GM23338 (cell line): ENCODE data around the gene GRIA1. TPM values are rescaled to one million over a fixed set of nuclear protein-coding genes. Genes with fewer than 3 reads are reported as not detected.

Source experiments
- ATAC-seq: fragments of 200-7000 bp; cut with Tn5 transposase; 3 replicates; pipeline ENCODE4 v1.9.1; 2020
- DNase-seq: peaks from one replicate; pipeline ENCODE4 v3.0.0-alpha.2; 2015; ENCODE audit warnings: low spot score
- H2AFZ ChIP-seq: fragments of 200-600 bp; sonication (generic); 2 replicates; pipeline ENCODE4 v1.8.0; 2016; ENCODE audit warnings: antibody characterized with exemption, mild to moderate bottlenecking, moderate library complexity
- H3F3A ChIP-seq: fragments of 200-600 bp; sonication (generic); replicated peaks from 2 replicates; pipeline ENCODE4 v1.8.0; 2017; ENCODE audit warnings: antibody characterized with exemption, mixed run types, low read depth
- H3K27ac ChIP-seq: fragments of 200-600 bp; sonication (generic); 2 replicates; pipeline ENCODE4 v1.6.1; 2016; ENCODE audit warnings: low read depth
- H3K27me3 ChIP-seq: fragments of 200-600 bp; sonication (generic); 2 replicates; pipeline ENCODE4 v1.8.0; 2016; ENCODE audit warnings: mild to moderate bottlenecking, mixed run types, moderate library complexity; ENCODE audit not compliant: insufficient read depth
- H3K36me3 ChIP-seq: fragments of 200-600 bp; sonication (generic); 2 replicates; pipeline ENCODE4 v1.8.0; 2016; ENCODE audit warnings: mild to moderate bottlenecking; ENCODE audit not compliant: insufficient read depth
- H3K4me1 ChIP-seq: fragments of 200-600 bp; sonication (generic); 2 replicates; pipeline ENCODE4 v1.8.0; 2016; ENCODE audit warnings: mild to moderate bottlenecking, moderate library complexity; ENCODE audit not compliant: insufficient read depth
- H3K4me2 ChIP-seq: fragments of 200-600 bp; sonication (generic); 2 replicates; pipeline ENCODE4 v1.7.1; 2017; ENCODE audit warnings: mixed run types
- H3K4me3 ChIP-seq: fragments of 200-600 bp; sonication (generic); 2 replicates; pipeline ENCODE4 v1.6.1; 2016; ENCODE audit warnings: mixed run types
- H3K79me2 ChIP-seq: fragments of 200-600 bp; sonication (generic); replicated peaks from 2 replicates; pipeline ENCODE4 v1.8.0; 2017; ENCODE audit warnings: mild to moderate bottlenecking; ENCODE audit not compliant: insufficient read depth
- H3K9me2 ChIP-seq: fragments of 200-600 bp; sonication (generic); 2 replicates; pipeline ENCODE4 v1.8.0; 2017; ENCODE audit not compliant: insufficient read depth
- H4K20me1 ChIP-seq: fragments of 200-600 bp; sonication (generic); replicated peaks from 2 replicates; pipeline ENCODE4 v1.8.0; 2017; ENCODE audit warnings: mild to moderate bottlenecking; ENCODE audit not compliant: insufficient read depth
- H3K27ac Mint-ChIP-seq: 2 replicates; pipeline ENCODE4 v1.8.0; 2020; ENCODE audit warnings: inconsistent platforms, mild to moderate bottlenecking, moderate library complexity, mixed read lengths
- H3K27me3 Mint-ChIP-seq: 3 replicates; pipeline ENCODE4 v1.8.0; 2022; ENCODE audit warnings: low read depth, mild to moderate bottlenecking, moderate library complexity, mixed read lengths, inconsistent platforms; ENCODE audit not compliant: insufficient read depth, poor library complexity
- H3K36me3 Mint-ChIP-seq: 3 replicates; pipeline ENCODE4 v1.8.0; 2021; ENCODE audit warnings: low read depth, mild to moderate bottlenecking, inconsistent platforms, moderate library complexity, mixed read lengths
- H3K4me1 Mint-ChIP-seq: 3 replicates; pipeline ENCODE4 v1.8.0; 2020; ENCODE audit warnings: mild to moderate bottlenecking, inconsistent platforms, mixed read lengths
- H3K4me3 Mint-ChIP-seq: 3 replicates; pipeline ENCODE4 v1.8.0; 2021; ENCODE audit warnings: moderate library complexity, mild to moderate bottlenecking, inconsistent platforms, mixed read lengths
- H3K9me3 Mint-ChIP-seq: 3 replicates; pipeline ENCODE4 v1.8.0; 2020; ENCODE audit warnings: moderate library complexity, mild to moderate bottlenecking, inconsistent platforms, mixed read lengths
- CREB1 ChIP-seq: fragments of 250-450 bp; sonication (Bioruptor Pico); IDR thresholded peaks from 2 replicates; pipeline ENCODE4 v1.5.0; 2020; ENCODE audit warnings: low read depth, mild to moderate bottlenecking, moderate library complexity
- CTCF ChIP-seq, 2 experiments: fragments of 200-600 bp in 1 of 2; sonication (generic) in 1 of 2; conservative IDR thresholded peaks; 2 replicates each; pipeline versions ENCODE4 v1.5.1 to v1.6.1; 2016 to 2017; ENCODE audit warnings: antibody characterized with exemption in 2 of 2, low read depth in 2 of 2, mild to moderate bottlenecking in 2 of 2, moderate library complexity in 1 of 2
- EZH2 ChIP-seq: fragments of 200-600 bp; sonication (generic); IDR thresholded peaks from one replicate; pipeline ENCODE4 v1.8.0; 2017; ENCODE audit warnings: antibody characterized with exemption, mild to moderate bottlenecking, low read depth; ENCODE audit not compliant: unreplicated experiment
- EZH2phosphoT487 ChIP-seq: fragments of 200-600 bp; sonication (generic); IDR thresholded peaks from one replicate; pipeline ENCODE4 v1.8.1; 2018; ENCODE audit warnings: antibody characterized with exemption; ENCODE audit not compliant: unreplicated experiment
- JUNB ChIP-seq: IDR thresholded peaks from one replicate; pipeline ENCODE4 v1.6.1; 2016; ENCODE audit warnings: antibody characterized with exemption; ENCODE audit not compliant: unreplicated experiment
- NANOG ChIP-seq: IDR thresholded peaks from 2 replicates; pipeline ENCODE4 v1.6.1; 2016; ENCODE audit warnings: antibody characterized with exemption, borderline replicate concordance
- POLR2AphosphoS5 ChIP-seq: IDR thresholded peaks from 2 replicates; pipeline ENCODE4 v1.6.1; 2016; ENCODE audit warnings: antibody characterized with exemption, low read depth
- STAT1 ChIP-seq: IDR thresholded peaks from one replicate; pipeline ENCODE4 v1.6.1; 2016; ENCODE audit warnings: antibody characterized with exemption; ENCODE audit not compliant: unreplicated experiment
- ZNF114 ChIP-seq: fragments of 250-450 bp; sonication (Bioruptor Pico); IDR thresholded peaks from 2 replicates; pipeline ENCODE4 v1.5.0; 2020; ENCODE audit warnings: mild to moderate bottlenecking, moderate library complexity
- ZNF331 ChIP-seq: fragments of 250-450 bp; sonication (Bioruptor Pico); IDR thresholded peaks from 2 replicates; pipeline ENCODE4 v1.5.0; 2020; ENCODE audit warnings: low read depth, mild to moderate bottlenecking, moderate library complexity
- ZNF462 ChIP-seq: fragments of 250-450 bp; sonication (Bioruptor Pico); IDR thresholded peaks from 2 replicates; pipeline ENCODE4 v1.5.0; 2020; ENCODE audit warnings: mild to moderate bottlenecking, moderate library complexity
- polyA plus RNA-seq: library from polyadenylated mRNA; unstranded; fragments of >200 nt; fragmentation: Nextera tagmentation; extraction: Ambion mirVana; gene quantifications from 2 replicates; pipeline ENCODE4 v1.2.1, GENCODE V29; 2016
- total RNA-seq: library from RNA; depleted of rRNA; stranded (reverse); fragments of >200 nt; shearing (Covaris generic); gene quantifications from 2 replicates; pipeline ENCODE4 v1.2.3, GENCODE V29; 2014
- TF ChIP-seq, protein P1 (sequence below): IDR thresholded peaks from one replicate; pipeline ENCODE4 v1.6.1; 2018; ENCODE audit warnings: antibody characterized with exemption; ENCODE audit not compliant: unreplicated experiment
- TF ChIP-seq, protein P2 (sequence below): IDR thresholded peaks from 2 replicates; pipeline ENCODE4 v1.6.1; 2016; ENCODE audit warnings: antibody characterized with exemption

Gene GRIA1
- total and polyA plus RNA-seq, 2 experiments from 2014 or later, result 1.0 to 1.7 TPM

- no peaks in the 10 kb centered on the region for H3K9me2 ChIP-seq
- H3K79me2 ChIP-seq, result no peaks in the 10 kb centered on the region
- H3K27me3 Mint-ChIP-seq, result no peaks in the 10 kb centered on the region
- no peak overlapping the region for H3K4me3 Mint-ChIP-seq
- H3K36me3 Mint-ChIP-seq, result no peaks in the 10 kb centered on the region
- H3K4me1 Mint-ChIP-seq, result peaks cover 9% of the 10 kb centered on the region
- no peak for ATAC-seq
- H4K20me1 ChIP-seq, result no peaks in the 10 kb centered on the region
- no peaks in the 10 kb centered on the region for H3K4me1 ChIP-seq
- TF ChIP-seq EZH2 (no peak), EZH2phosphoT487 (no peak), CTCF (conservative IDR thresholded peaks at IDR 0.05; ENCODE audit: low read depth in 2 of 2) (no peak), ZNF462 (no peak), ZNF331 (CRISPR knock-in tag) (no peak), NANOG (no peak), CREB1 (CRISPR knock-in tag) (no peak), JUNB (no peak), POLR2AphosphoS5 (no peak), ZNF114 (CRISPR knock-in tag) (no peak), STAT1 (no peak)
- TF ChIP-seq, protein P1, sequence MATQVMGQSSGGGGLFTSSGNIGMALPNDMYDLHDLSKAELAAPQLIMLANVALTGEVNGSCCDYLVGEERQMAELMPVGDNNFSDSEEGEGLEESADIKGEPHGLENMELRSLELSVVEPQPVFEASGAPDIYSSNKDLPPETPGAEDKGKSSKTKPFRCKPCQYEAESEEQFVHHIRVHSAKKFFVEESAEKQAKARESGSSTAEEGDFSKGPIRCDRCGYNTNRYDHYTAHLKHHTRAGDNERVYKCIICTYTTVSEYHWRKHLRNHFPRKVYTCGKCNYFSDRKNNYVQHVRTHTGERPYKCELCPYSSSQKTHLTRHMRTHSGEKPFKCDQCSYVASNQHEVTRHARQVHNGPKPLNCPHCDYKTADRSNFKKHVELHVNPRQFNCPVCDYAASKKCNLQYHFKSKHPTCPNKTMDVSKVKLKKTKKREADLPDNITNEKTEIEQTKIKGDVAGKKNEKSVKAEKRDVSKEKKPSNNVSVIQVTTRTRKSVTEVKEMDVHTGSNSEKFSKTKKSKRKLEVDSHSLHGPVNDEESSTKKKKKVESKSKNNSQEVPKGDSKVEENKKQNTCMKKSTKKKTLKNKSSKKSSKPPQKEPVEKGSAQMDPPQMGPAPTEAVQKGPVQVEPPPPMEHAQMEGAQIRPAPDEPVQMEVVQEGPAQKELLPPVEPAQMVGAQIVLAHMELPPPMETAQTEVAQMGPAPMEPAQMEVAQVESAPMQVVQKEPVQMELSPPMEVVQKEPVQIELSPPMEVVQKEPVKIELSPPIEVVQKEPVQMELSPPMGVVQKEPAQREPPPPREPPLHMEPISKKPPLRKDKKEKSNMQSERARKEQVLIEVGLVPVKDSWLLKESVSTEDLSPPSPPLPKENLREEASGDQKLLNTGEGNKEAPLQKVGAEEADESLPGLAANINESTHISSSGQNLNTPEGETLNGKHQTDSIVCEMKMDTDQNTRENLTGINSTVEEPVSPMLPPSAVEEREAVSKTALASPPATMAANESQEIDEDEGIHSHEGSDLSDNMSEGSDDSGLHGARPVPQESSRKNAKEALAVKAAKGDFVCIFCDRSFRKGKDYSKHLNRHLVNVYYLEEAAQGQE, result no peak
- TF ChIP-seq, protein P2, sequence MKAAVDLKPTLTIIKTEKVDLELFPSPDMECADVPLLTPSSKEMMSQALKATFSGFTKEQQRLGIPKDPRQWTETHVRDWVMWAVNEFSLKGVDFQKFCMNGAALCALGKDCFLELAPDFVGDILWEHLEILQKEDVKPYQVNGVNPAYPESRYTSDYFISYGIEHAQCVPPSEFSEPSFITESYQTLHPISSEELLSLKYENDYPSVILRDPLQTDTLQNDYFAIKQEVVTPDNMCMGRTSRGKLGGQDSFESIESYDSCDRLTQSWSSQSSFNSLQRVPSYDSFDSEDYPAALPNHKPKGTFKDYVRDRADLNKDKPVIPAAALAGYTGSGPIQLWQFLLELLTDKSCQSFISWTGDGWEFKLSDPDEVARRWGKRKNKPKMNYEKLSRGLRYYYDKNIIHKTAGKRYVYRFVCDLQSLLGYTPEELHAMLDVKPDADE, result no peak
- H3K27ac Mint-ChIP-seq, result no peak overlapping the region; the same call in 1 of the 2 replicates
- no peaks in the 10 kb centered on the region for H3K36me3 ChIP-seq
- no peak overlapping the region for H3K27ac ChIP-seq
- no peak overlapping the region for H3K4me3 ChIP-seq
- no peaks in the 10 kb centered on the region for H3K9me3 Mint-ChIP-seq
- no peaks in the 10 kb centered on the region for H3F3A ChIP-seq
- H2AFZ ChIP-seq, result no peak overlapping the region
- no peaks in the 10 kb centered on the region for H3K27me3 ChIP-seq
- H3K4me2 ChIP-seq, result no peak overlapping the region
- DNase-seq, result no peak
Measured at GRCh38 chr5:153613672-153614071, 123.2 kb downstream of the GRIA1 start.
